GM10248 (cell line): Measurements from ENCODE around the gene ACTR5.

ENCODE experiments used
- CTCF ChIA-PET: fragments of 300-600 bp; sonication (Branson Sonifier 250); formaldehyde crosslinking; extraction: SDS; loops from one replicate; lab custom pipeline; 2021; ENCODE audit warnings: antibody characterized with exemption; lab: Yijun Ruan, JAX
- POLR2A ChIA-PET: fragments of 350-650 bp; sonication (Branson Sonifier 250); formaldehyde crosslinking; extraction: SDS; loops from one replicate; lab custom pipeline; 2020; ENCODE audit warnings: antibody characterized with exemption; lab: Yijun Ruan, JAX
- DNase-seq: peaks from one replicate; pipeline ENCODE4 v3.0.0; 2012; ENCODE audit errors: extremely low spot score
- CTCF ChIP-seq: IDR thresholded peaks from 2 replicates; pipeline ENCODE4 v1.5.1; 2012; ENCODE audit warnings: mild to moderate bottlenecking, low read depth; ENCODE audit errors: extremely low read depth, missing control alignments, control extremely low read depth

The ACTR5 gene

GRCh38 chr20:38804682-38805501, 56.6 kb downstream of the ACTR5 start:
- POLR2A ChIA-PET: interaction anchor here (0.6 to 1.4 kb wide), 4 partner anchors 54 to 87 kb away, joined by 3 to 4 read pairs (median 4); no protein-coding TSS in a partner anchor
- peak; percentile 65 for DNase-seq
- no peak for TF ChIP-seq CTCF
- CTCF ChIA-PET: interaction anchor here (1.0 to 6.8 kb wide), 10 partner anchors 10 to 121 kb away, joined by 3 to 50 read pairs (median 4); partner anchors contain the start of gene FAM83D

DNA sequence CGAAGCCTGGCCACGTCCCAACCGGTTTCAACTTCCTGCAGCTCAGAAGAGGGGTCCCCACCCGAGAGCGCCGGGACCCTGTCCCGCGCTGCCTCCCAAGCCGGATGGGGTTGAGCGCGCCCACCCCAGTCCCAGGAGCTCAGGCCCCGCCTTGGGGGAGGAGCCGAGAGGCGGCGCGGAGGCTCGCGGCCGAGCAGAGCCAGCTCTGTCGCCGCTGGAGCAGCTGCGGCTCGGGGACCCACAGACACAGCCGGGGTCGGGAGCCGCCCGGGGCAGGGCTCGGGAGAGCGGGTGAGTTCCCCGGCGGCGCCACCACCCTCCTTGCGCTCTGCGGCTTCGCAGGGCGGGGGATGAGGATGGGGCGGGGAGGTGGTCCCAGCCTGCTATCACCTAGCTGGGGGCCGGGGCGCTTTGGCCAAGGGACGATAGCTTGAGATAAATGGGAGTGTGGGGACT, 57.3 kb downstream of the ACTR5 start, which contains the start of gene PPP1R16B:
Gene PPP1R16B (plus strand): TSS at position 196 of the 456 bp plus-strand sequence. CDS start 30,229 bp downstream, outside the sequence.
- ChIA-PET CTCF (interaction anchor here (1.0 to 6.8 kb wide), 11 partner anchors 10 to 121 kb away, joined by 3 to 50 read pairs (median 4); partner anchors contain the start of gene FAM83D), POLR2A (interaction anchor here (0.6 to 1.4 kb wide), 4 partner anchors 53 to 87 kb away, joined by 3 to 4 read pairs (median 4); no protein-coding TSS in a partner anchor)

GRCh38 chr20:38805958-38806854, 57.9 kb downstream of the ACTR5 start:
- POLR2A ChIA-PET: interaction anchor here (0.8 to 1.4 kb wide), 4 partner anchors 53 to 86 kb away, joined by 3 to 4 read pairs (median 4); no protein-coding TSS in a partner anchor
- CTCF ChIA-PET: interaction anchor here (1.0 to 6.8 kb wide), 15 partner anchors 9 to 120 kb away, joined by 3 to 50 read pairs (median 4); partner anchors contain the start of gene FAM83D

More for the DNA sequence above, 57.3 kb downstream of the ACTR5 start, which contains the start of gene PPP1R16B:
- TF ChIP-seq CTCF: no peak
- DNase-seq: peak; percentile 87

GRCh38 chr20:38806855-38807655, 58.8 kb downstream of the ACTR5 start:
- no peak for TF ChIP-seq CTCF
- POLR2A ChIA-PET: interaction anchor here (0.9 to 1.5 kb wide), 3 partner anchors 36 to 85 kb away, joined by 3 to 6 read pairs (median 4); no protein-coding TSS in a partner anchor
- peak; percentile 61 for DNase-seq
- CTCF ChIA-PET: interaction anchor here (0.8 to 6.8 kb wide), 15 partner anchors 8 to 242 kb away, joined by 3 to 50 read pairs (median 4); partner anchors contain the start of gene FAM83D

More at GRCh38 chr20:38805958-38806854, 57.9 kb downstream of the ACTR5 start:
- peak; percentile 57 for DNase-seq
- TF ChIP-seq CTCF: peak; percentile 35

DNA sequence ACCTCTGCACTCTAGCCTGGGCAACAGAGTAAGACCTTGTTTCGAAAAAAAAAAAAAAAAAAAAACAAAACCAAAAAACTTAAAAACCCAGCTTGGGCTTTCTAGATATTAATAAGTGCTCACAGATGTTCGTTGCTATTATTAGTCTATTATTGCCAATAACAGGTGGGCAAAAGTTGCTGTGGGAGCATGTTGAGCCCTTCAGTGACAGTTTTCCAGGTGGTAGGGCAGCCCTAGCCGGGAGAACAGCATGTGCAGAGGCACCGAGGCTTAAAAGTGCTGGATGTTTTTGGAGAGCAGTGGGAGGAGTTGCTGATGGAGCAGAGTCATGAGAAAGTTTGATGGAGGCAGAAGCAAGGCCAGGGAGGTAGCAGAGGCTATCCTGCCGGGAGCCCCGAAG, 61.7 kb downstream of the ACTR5 start:
- CTCF ChIA-PET: interaction anchor here (0.7 to 3.9 kb wide), 9 partner anchors 9 to 83 kb away, joined by 3 to 26 read pairs (median 3); no protein-coding TSS in a partner anchor
- no peak for TF ChIP-seq CTCF
- POLR2A ChIA-PET: interaction anchor here (0.5 to 1.3 kb wide), 5 partner anchors 8 to 78 kb away, joined by 3 to 7 read pairs (median 4); no protein-coding TSS in a partner anchor
- no peak for DNase-seq
